Lower leg skin (tissue), 4 donors: ENCODE measurements around the gene FAM193A. TPM values are rescaled to one million over a fixed set of nuclear protein-coding genes. Genes with fewer than 3 reads are reported as not detected.
A peak's percentile ranks its signal among the peaks of the same experiment; 100 is the strongest.
"Not testable (repeated sequence)": the region's sequence is repeated elsewhere in the genome, so short reads cannot be mapped to it uniquely, and the experiment has no call there.

ENCODE experiments used
- DNase-seq, 2 donors: peaks; one replicate each; pipeline ENCODE4 v3.0.0-alpha.2; 2019; ENCODE audit warnings: low spot score in 2 of 2
- H3K4me3 ChIP-seq: fragments of 200-600 bp; sonication (generic); 2 replicates; pipeline ENCODE4 v1.5.1; 2017; ENCODE audit warnings: mild to moderate bottlenecking, low read depth; ENCODE audit not compliant: poor library complexity, severe bottlenecking
- POLR2A ChIP-seq, 2 donors: fragments of 450-650 bp; IDR thresholded peaks; one replicate each; pipeline ENCODE4 v1.6.1; 2016 to 2017; ENCODE audit warnings: antibody characterized with exemption in 2 of 2, mild to moderate bottlenecking in 1 of 2, moderate library complexity in 1 of 2
- WGBS, 2 donors: methylation state at CpG; one replicate each; pipeline ENCODE4 v1.1.5; 2018; 5-methylcytosine and 5-hydroxymethylcytosine counted together
- intact Hi-C: fragments of 100-400 bp; cut with DNase I; formaldehyde crosslinking; loops from one replicate; pipeline ENCODE4 v1.15.0; 2023; ENCODE audit warnings: low total_unique reads
- total RNA-seq, 4 donors: library from RNA; depleted of rRNA; stranded (reverse); fragments of >200 nt; gene quantifications; one replicate each; pipeline ENCODE4 v1.1.0, GENCODE V29; 2016
- TF ChIP-seq, protein P1 (sequence below), 3 donors: fragments of 450-650 bp; IDR thresholded peaks; one replicate each; pipeline ENCODE4 v1.5.1; 2016; ENCODE audit warnings: antibody characterized with exemption in 3 of 3, mild to moderate bottlenecking in 3 of 3, moderate library complexity in 2 of 3

Gene FAM193A
- total RNA-seq, 4 donors from 2014 or later: 16.3 to 38.6 (median 25.7) TPM

DNA sequence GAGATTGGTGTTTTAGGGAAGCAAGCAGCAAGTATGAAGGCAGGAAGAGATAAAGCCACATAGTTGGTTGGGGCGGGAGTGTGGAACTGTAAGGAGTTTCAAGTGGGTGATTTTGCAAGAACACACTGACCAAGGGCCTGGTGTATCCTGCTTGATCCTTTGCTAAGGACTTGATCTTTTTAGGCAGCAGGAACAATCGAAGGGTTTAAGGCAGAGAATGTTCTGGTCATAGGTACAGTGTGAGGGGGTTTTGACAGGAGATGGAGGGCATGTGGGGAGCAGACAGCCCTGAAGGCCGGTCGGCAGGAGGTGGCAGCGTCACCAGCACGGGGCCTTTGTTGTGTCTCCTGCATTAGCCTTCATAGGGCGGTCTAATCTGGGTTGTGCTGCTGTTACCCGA lies 54.7 kb downstream of the FAM193A start:
- intact Hi-C loops: no loop called here
- 74% methylated on average over 8 of the region's 8 CpGs for WGBS, 2 donors
- H3K4me3 ChIP-seq: no peak overlapping the region
- TF ChIP-seq, protein P1, sequence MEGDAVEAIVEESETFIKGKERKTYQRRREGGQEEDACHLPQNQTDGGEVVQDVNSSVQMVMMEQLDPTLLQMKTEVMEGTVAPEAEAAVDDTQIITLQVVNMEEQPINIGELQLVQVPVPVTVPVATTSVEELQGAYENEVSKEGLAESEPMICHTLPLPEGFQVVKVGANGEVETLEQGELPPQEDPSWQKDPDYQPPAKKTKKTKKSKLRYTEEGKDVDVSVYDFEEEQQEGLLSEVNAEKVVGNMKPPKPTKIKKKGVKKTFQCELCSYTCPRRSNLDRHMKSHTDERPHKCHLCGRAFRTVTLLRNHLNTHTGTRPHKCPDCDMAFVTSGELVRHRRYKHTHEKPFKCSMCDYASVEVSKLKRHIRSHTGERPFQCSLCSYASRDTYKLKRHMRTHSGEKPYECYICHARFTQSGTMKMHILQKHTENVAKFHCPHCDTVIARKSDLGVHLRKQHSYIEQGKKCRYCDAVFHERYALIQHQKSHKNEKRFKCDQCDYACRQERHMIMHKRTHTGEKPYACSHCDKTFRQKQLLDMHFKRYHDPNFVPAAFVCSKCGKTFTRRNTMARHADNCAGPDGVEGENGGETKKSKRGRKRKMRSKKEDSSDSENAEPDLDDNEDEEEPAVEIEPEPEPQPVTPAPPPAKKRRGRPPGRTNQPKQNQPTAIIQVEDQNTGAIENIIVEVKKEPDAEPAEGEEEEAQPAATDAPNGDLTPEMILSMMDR (IDR thresholded peaks at IDR 0.05): no peak
- TF ChIP-seq POLR2A (IDR thresholded peaks at IDR 0.05): no peak
- no peak for DNase-seq

GRCh38 chr4:2592014-2592413 lies 55.6 kb downstream of the FAM193A start:
- DNase-seq, H3K4me3 ChIP-seq, intact Hi-C loops: not testable (repeated sequence)
- 89 to 93% methylated on average over 12 of the region's 12 CpGs for WGBS, 2 donors

DNA sequence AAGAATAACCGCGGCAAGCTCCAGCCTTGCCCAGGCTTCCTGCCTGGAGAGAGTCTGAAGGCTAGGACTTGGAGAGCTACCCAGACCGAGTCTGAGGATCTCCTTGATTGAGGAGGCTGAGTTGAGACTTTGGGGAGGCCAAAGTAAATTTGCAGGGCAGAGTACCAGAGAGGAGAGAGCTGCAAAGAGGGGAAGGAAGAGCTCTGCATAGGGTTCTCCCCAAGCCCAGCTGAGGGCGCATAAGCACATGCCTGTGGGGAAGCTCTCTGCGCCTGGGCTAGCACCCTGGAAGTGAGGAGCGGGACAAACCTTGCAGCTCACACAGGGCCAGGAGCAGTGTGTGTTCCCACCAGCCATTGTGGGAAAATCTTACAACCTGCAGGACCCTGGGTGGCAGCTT lies 56.1 kb downstream of the FAM193A start:
- H3K4me3 ChIP-seq: no peak overlapping the region
- TF ChIP-seq, protein P1 (IDR thresholded peaks at IDR 0.05): no peak
- TF ChIP-seq POLR2A (IDR thresholded peaks at IDR 0.05): no peak
- WGBS, 2 donors: 66 to 76% methylated on average over 6 of the region's 6 CpGs
- intact Hi-C loops: no loop called here
- no peak for DNase-seq

- H3K4me3 ChIP-seq: no peak overlapping the region
- 72 to 80% methylated on average over 5 of the region's 5 CpGs for WGBS, 2 donors
- TF ChIP-seq POLR2A (IDR thresholded peaks at IDR 0.05): no peak
- TF ChIP-seq, protein P1 (IDR thresholded peaks at IDR 0.05): no peak
- intact Hi-C loops: no loop called here
- DNase-seq: no peak
Observed at GRCh38 chr4:2593003-2593402, 56.6 kb downstream of the FAM193A start.

- peak in 1 of 2 donors; percentile 53 for DNase-seq
- H3K4me3 ChIP-seq: no peak overlapping the region
- intact Hi-C loops: no loop called here
- no peak for TF ChIP-seq POLR2A (IDR thresholded peaks at IDR 0.05)
- TF ChIP-seq, protein P1 (IDR thresholded peaks at IDR 0.05): no peak
- 46 to 56% methylated on average over 3 of the region's 3 CpGs for WGBS, 2 donors
Observed at GRCh38 chr4:2595436-2595835, 59.0 kb downstream of the FAM193A start.

DNA sequence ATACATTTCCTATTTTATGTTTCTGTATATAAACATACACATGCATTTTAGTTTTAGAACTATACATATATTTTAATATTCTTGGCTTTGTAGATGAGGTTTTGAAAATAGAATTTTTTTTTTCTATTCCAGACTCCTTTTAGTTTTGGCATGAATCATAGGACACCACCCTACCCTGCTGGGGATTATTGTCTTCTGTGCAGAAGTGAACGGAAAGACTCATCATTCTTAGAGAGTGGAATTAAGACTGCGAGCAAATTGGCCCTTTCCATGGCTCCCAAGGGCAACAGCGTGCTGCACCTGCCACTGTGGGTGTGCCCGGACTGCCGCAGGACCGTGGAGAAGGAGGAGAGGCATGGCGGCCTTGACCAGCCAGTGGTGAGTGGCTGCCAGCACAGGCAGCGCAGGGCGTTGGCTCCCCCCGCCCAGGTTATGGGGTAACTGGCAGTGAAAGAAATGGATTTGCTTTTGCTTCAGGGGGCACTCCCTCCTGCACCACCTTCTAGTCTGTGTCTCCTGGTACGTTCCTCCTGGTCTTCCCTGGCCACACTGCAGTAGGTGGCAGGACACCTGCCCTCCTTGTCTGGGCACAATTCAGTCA lies 59.6 kb downstream of the FAM193A start:
- peak in 1 of 2 donors; percentile 12 for DNase-seq
- WGBS, 2 donors: 59 to 61% methylated on average over 11 of the region's 11 CpGs
- intact Hi-C loops: no loop called here
- TF ChIP-seq, protein P1 (IDR thresholded peaks at IDR 0.05): no peak
- no peak for TF ChIP-seq POLR2A (IDR thresholded peaks at IDR 0.05)
- no peak overlapping the region for H3K4me3 ChIP-seq
